Renal pelvis (tissue), 4 donors: ENCODE data around the gene ZKSCAN4. TPM values are rescaled to one million over a fixed set of nuclear protein-coding genes. Genes with fewer than 3 reads are reported as not detected.

Source experiments
- DNase-seq: peaks from one replicate; pipeline ENCODE4 v3.0.0-alpha.2; 2013
- polyA plus RNA-seq, 3 donors: library from polyadenylated mRNA; unstranded; fragments of 120-200 nt; gene quantifications; one replicate each; pipeline ENCODE4 v1.2.1, GENCODE V29; 2013; ENCODE audit not compliant: insufficient read length in 3 of 3

ZKSCAN4 gene
- polyA plus RNA-seq, 3 donors: 10.7 to 13.2 (median 11.2) TPM

- DNase-seq: no peak
Measured at GRCh38 chr6:28257042-28257441, 5.0 kb upstream of the ZKSCAN4 start.

- no peak for DNase-seq
Measured at GRCh38 chr6:28254121-28254519, 2.1 kb upstream of the ZKSCAN4 start.

DNA sequence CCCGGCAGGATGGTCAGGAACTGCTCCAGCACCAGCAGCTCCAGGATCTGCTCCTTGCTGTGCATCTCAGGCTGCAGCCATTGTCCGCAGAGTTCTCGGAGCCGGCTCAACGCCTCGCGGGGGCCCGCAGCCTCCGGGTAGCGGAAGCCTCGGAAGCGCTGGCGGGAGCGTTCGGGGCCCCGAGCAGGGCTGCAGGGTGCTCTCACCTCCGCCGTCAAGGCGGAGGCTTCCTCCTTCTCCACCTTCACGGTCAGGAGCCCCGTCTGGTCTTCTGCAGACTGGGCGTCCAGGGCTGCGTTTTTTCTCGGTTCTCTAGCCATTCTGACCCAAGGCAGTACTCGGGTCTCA lies 434 bp downstream of the ZKSCAN4 start:
- DNase-seq: no peak

- DNase-seq: no peak
Measured at GRCh38 chr6:28250747-28251146, 1.3 kb downstream of the ZKSCAN4 start.

- no peak for DNase-seq
Measured at GRCh38 chr6:28248916-28249315, 3.2 kb downstream of the ZKSCAN4 start.

DNA sequence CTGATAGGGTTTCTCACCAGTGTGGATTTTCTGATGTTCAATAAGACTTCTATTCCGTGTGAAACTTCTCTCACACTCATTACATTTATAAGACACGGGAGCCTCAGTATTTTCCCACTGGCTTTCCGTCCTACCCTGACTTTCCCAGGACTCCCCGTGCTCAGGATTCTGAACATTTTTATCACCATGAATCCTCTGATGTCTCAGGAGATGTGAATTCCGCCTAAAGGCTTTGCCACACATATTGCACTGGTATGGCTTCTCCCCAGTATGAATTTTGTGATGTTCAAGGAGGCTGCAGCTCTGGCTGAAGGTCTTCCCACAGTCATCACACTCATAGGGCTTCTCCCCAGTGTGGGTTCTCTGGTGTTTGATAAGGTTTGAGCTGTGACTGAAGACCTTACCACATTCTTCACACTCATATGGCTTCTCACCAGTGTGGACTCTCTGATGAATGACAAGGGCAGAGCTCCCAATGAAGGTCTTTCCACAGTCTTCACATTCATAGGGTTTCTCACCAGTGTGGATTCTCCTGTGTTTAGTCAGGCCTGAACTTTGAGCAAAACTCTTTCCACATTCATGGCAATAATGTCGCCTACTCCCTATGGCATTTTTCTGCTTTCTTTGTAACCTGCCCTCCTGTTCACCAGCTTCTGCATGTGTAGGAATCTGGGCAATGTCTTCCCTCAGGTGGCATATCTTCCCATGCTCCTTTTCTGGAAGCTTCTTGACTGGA lies 6.7 kb downstream of the ZKSCAN4 start:
- no peak for DNase-seq

- no peak for DNase-seq
Measured at GRCh38 chr6:28243946-28244345, 8.1 kb downstream of the ZKSCAN4 start.

- no peak for DNase-seq
Measured at GRCh38 chr6:28240471-28240870, 11.6 kb downstream of the ZKSCAN4 start.

GRCh38 chr6:28239636-28240035 lies 12.4 kb downstream of the ZKSCAN4 start:
- no peak for DNase-seq

DNA sequence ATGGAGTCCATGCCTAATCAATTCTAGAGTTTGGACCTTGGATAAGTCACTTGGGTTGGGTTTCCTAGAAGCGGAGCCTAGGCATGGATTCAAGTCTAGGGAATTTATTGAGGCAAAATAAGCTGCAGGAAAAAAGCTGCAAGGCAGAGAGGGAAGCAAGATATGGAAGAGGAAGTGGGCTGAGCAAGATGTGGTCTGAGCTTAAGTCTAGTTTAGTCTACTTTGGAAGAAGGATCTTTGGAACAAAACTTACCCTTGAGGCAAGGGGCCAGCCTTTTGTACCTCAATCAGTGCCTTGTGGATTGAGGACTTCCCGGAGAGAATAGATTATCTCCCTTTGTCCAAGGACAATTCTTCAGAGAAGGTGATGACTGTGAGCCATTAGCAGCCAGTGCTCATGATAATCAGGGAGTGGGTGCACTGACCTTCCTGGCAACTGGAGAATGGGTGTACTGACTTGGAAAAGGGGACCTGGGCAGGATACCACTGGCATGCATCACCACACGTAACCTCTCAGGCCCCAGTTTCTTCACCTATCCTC lies 16.1 kb downstream of the ZKSCAN4 start:
- DNase-seq: no peak

DNA sequence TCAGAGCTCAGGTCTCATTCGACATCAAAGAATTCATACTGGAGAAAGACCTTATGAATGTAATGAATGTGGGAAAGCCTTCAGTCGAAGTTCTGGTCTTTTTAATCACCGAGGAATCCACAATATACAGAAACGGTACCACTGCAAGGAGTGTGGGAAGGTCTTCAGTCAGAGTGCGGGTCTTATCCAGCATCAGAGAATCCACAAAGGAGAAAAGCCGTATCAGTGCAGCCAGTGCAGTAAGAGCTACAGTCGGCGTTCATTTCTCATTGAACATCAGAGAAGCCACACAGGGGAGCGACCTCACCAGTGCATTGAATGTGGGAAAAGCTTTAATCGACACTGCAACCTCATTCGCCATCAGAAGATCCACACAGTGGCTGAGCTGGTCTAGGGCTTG lies 19.3 kb downstream of the ZKSCAN4 start:
- no peak for DNase-seq

DNA sequence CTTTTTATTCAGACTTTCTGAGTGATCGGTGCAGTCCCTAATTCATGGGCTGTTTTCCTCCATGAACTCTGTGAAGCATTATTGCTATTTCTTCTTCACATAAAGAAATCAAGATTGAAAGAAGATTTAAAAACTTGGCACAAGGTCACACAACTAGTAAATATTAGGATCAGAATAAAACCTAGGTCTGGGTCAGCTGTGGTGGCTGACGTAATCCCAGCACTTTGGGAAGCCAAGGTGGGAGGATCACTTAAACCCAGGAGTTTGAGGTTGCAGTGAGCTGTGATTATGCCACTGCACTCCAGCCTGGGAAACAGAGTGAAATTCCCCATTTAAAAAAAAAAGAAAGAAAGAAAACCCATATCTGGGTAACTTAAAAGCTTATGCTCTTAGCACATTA lies 25.6 kb downstream of the ZKSCAN4 start:
- DNase-seq: no peak

DNA sequence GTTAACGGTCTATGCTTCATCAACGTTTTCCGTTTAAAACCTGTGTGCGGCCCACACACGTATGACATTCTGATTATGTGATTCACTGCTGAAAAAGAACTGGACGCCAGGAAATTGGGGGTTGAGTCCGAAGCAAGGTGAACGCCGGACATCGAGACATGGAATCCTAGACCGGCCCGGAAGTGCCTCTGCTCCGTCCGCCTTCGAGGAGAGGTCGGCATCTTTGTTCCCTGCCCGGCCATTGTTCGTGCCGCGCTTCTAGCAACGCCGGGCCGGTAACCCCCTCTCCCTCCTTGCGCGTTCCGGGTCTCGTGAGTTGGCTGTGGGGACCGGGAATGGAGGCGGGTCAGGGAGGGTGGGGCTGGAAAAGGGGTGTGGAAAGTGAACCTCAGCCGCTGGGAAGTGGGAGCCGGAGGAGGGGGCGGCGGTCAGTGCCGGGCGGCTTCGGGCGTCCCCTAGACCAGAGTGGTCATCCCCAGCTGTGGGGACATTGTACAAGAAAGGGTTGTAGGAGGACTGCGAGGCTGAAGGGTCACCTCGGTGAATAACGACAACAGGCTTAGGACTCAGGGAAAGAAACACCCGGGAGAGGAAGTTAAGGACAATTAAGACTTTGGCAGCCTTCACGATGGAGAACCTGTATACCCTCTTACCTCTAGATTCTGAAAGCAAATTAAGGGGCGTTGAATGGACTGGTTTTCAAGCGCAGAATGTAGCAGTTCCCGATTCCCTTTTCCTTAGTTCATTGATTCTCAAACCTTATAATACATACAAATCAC lies 26.8 kb downstream of the ZKSCAN4 start, which contains the start of gene ZSCAN9:
Gene ZSCAN9, plus strand, starts transcription at position 220 of the 779 bp plus-strand sequence. CDS start 1,810 bp downstream, outside the sequence.
- peak; percentile 90 for DNase-seq

DNA sequence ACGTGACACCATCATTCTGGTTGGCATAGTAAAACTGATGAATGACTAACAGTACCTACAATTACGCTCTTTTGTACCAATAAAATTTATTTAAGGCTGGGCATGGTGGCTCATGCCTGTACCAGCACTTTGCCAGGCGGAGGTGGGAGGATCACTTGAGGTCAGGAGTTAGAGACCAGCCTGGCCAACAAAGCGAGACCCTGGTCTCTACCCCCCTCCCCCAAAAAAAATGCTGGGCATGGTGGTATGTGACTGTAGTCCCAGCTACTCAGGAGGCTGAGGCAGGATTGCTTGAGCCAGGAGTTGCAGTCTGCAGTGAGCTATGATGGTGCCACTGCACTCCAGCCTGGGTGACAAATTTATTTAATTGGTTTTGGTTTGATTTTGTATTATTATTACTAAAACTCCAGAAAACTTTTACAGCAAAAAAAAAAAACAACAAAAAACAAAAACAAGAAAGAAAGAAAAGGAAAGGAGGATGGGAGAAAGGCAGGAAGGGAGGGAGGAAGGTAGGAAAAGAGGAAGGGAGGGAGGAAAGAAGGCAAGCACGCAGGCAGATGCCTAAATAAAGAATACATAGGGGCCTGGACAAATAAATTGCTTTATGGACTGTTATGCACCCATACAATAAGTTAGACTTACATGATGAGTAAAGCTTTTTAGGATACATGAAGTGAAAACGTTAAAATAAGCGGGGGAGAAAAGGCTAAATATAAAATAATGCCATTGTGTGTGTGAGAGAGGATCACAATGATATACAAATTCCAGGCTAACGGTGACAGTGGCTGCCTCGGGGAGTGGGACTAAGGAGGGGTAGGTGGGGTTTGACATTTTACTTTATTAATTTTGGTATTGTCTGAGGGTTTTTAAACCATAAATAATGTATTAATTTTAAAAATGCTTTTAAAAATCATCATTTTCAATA lies 27.7 kb downstream of the ZKSCAN4 start:
- DNase-seq: no peak

DNA sequence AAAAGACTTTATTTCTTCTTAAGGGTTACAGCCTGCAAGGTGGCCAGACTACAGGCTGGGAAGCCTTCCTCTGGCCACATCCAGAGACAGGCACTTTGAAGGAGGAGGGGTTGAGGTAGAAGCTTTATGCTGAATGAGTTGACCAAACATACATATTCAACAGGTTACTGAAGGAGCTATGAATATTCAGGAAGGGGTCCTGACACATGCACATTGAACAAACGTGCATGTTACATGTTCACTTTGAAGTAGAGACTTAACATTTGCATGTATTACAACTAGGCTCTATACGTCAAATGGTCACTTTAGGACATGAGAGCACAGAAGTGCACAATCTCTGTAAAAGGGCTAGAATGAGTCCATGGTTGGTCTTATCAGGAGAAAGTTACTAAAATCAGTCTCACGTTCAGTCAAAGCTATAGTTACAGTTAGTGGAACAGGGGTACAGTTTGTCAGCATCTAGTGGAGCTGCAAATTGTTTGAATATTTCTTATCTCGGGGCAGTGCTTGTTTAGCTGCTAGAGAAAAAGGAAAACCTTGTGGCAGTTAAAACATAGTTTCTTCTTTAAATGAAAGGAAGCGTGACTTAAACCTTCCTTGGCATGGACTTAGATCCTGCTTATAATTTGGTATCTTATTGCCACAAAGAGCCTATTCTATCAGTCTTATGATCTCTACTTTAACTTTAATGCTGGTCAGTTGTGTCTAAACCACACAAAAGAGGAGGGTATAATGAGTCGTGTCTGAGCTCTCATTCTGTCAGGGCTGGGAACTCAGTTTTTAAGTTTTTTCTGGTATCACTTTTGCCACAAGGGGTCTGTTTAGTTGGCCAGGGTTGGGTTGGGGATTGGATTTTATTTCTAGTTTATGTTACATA lies 31.6 kb downstream of the ZKSCAN4 start:
- no peak for DNase-seq

DNA sequence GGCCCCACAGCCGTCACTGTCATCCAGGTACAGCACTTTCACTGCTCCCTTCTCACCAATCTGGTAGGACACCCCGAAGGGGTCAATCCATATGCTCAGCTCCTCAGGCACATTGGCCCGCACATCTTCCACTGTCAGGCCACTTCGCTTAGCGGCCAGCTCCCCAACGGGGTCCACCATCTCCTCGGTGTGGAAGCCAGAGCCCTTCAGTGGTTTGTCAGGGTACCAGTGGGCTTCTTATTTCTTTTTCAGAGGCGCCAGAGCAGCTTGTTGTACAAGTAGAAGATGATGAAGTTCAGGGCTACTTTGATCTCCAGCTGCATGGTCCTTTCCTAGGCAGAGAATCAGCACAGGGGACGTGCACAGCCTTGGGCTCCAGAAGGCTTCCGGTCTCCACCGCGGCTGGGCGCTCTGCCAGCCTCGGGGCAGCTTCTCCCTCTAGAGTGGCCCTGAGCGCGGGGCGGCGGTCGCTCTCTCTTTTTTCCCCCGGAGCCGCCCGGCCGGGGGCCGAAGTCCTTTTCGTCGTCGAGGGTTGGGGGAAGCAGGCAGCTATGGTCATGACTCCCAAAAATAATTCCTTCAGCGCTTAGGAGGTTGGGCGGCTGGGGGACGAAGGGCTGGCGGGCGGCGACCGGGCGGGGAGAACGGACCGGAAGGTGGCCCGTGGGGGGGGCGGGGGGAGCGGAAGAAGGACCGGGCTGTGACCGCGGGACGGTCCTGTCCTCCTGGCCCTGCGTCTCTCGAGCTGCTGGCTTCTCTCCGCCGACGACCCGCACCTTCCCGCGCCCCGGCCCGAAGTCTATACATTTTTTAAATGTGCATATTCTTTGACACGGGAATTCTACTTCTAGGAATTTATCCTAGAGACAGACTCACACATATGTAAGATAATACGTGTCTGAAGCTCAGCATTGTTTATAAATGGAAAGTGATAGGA lies 33.5 kb downstream of the ZKSCAN4 start:
- DNase-seq: peak; percentile 52

DNA sequence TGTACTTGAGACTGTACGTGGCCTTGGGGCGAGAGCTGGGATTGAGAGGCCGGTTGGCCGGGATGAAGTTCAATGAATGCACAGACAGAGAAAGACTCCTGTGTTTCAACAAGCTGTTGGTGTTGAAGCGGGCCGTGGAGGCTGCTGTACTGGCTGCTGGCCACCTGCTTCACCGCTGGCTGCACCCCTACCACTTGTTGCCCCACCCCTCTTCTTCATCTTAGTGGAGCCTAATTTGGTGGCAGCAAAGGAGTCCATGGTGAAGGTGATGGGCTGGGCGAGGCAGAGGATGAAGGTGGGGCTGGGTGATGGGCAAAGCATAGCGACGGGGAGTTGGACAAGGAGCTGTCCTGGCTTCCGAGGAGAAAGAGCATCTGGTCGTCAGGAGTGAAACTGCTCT lies 34.2 kb downstream of the ZKSCAN4 start:
- DNase-seq: no peak

DNA sequence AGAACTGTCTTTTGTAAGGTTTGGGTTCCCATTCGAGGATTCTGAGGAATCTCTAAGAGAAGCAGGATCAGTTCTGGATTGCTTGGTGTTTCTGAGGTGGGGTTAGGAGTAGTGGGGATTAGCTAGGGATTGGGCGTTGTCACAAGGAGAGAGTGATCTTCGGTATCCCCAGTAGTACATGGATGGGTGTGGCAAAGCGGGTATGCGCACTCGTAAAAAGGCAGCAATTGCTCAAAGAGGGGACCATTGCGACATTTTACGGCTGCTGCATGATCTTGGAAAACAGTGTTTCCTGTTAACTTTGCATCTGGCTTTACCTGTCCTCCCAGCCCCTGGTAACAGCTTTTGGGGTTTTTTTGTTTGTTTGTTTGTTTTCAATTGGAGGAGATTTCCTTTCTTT lies 36.6 kb downstream of the ZKSCAN4 start:
- no peak for DNase-seq

GRCh38 chr6:28213213-28213523 lies 38.9 kb downstream of the ZKSCAN4 start:
- no peak for DNase-seq
